ENCODE results near the gene KIAA0753. TPM values are rescaled to one million over a fixed set of nuclear protein-coding genes. Genes with fewer than 3 reads are reported as not detected.
A peak's percentile ranks its signal among the peaks of the same experiment; 100 is the strongest.

The KIAA0753 gene
- total and polyA plus RNA-seq, 8 donors, result 3.8 to 138 (median 17.6) TPM

- H3K4me1 ChIP-seq, result peaks cover 20 to 46% (median 34%) of the 10 kb centered on the region in 4 donors
- peak overlapping the region in 4 of 5 donors; percentile 20 to 72 (median 39) for H3K27ac ChIP-seq
- no peaks in the 10 kb centered on the region for H3K27me3 ChIP-seq
- intact Hi-C loops (cut with DNase I; ENCODE audit: low total_unique reads), result no loop called here
- H3K36me3 ChIP-seq, result peaks cover 10 to 63% (median 57%) of the 10 kb centered on the region in 4 donors
- TF ChIP-seq CTCF (IDR thresholded peaks at IDR 0.05), result no peak
- TF ChIP-seq EP300 (IDR thresholded peaks at IDR 0.05), result no peak
- TF ChIP-seq POLR2A (IDR thresholded peaks at IDR 0.05), result no peak
- peak in 1 of 3 donors; percentile 65 for TF ChIP-seq POLR2AphosphoS5 (IDR thresholded peaks at IDR 0.05)
- H3K4me3 ChIP-seq, result no peak overlapping the region
- H3K9me3 ChIP-seq, result no peaks in the 10 kb centered on the region
- peak in 1 of 2 donors; percentile 46 for DNase-seq
These were observed 41.1 kb downstream of the KIAA0753 start for GRCh38 chr17:6599364-6599763.

- no peak overlapping the region for H3K4me3 ChIP-seq
- DNase-seq, result no peak
- intact Hi-C loops (cut with DNase I; ENCODE audit: low total_unique reads), result no loop called here
- 9 to 49% (median 46%) methylated on average over 1 of the region's 1 CpG for WGBS, 5 donors
- no peaks in the 10 kb centered on the region for H3K9me3 ChIP-seq
- peaks cover 20 to 41% (median 29%) of the 10 kb centered on the region in 4 donors for H3K4me1 ChIP-seq
- no peaks in the 10 kb centered on the region for H3K27me3 ChIP-seq
- H3K36me3 ChIP-seq, result peaks cover 22 to 74% (median 71%) of the 10 kb centered on the region in 4 donors
- peak overlapping the region in 4 of 5 donors; percentile 20 to 72 (median 39) for H3K27ac ChIP-seq
- TF ChIP-seq CTCF (IDR thresholded peaks at IDR 0.05), result no peak
- no peak for TF ChIP-seq POLR2A (IDR thresholded peaks at IDR 0.05)
- TF ChIP-seq POLR2AphosphoS5 (IDR thresholded peaks at IDR 0.05), result no peak
- TF ChIP-seq EP300 (IDR thresholded peaks at IDR 0.05), result no peak
These were observed 42.8 kb downstream of the KIAA0753 start for GRCh38 chr17:6597727-6598126.

GRCh38 chr17:6596941-6597340 is 43.6 kb downstream of the KIAA0753 start:
- no peak for DNase-seq
- Histone ChIP-seq H3K4me3 (no peak overlapping the region), H3K27ac (no peak overlapping the region), H3K9me3 (no peaks in the 10 kb centered on the region), H3K36me3 (peaks cover 22 to 76% (median 69%) of the 10 kb centered on the region in 4 donors), H3K4me1 (peaks cover 21 to 49% (median 30%) of the 10 kb centered on the region in 4 donors), H3K27me3 (no peaks in the 10 kb centered on the region)
- 92 to 97% (median 94%) methylated on average over 4 of the region's 4 CpGs for WGBS, 5 donors
- intact Hi-C loops (cut with DNase I; ENCODE audit: low total_unique reads), result no loop called here
- TF ChIP-seq CTCF (IDR thresholded peaks at IDR 0.05) (no peak), POLR2A (IDR thresholded peaks at IDR 0.05) (no peak), EP300 (IDR thresholded peaks at IDR 0.05) (no peak), POLR2AphosphoS5 (IDR thresholded peaks at IDR 0.05) (no peak)

GRCh38 chr17:6596511-6596910 is 44.0 kb downstream of the KIAA0753 start:
- Histone ChIP-seq H3K27me3 (no peaks in the 10 kb centered on the region), H3K27ac (no peak overlapping the region), H3K4me1 (peaks cover 25 to 53% (median 34%) of the 10 kb centered on the region in 4 donors), H3K9me3 (no peaks in the 10 kb centered on the region), H3K36me3 (peaks cover 22 to 77% (median 70%) of the 10 kb centered on the region in 4 donors), H3K4me3 (no peak overlapping the region)
- intact Hi-C loops (cut with DNase I; ENCODE audit: low total_unique reads), result no loop called here
- TF ChIP-seq POLR2AphosphoS5 (IDR thresholded peaks at IDR 0.05), result no peak
- no peak for TF ChIP-seq CTCF (IDR thresholded peaks at IDR 0.05)
- TF ChIP-seq EP300 (IDR thresholded peaks at IDR 0.05), result no peak
- TF ChIP-seq POLR2A (IDR thresholded peaks at IDR 0.05), result no peak
- no peak for DNase-seq
- WGBS, 5 donors, result 83 to 86% (median 84%) methylated on average over 2 of the region's 2 CpGs
